Stimulated activated CD8-positive, alpha-beta memory T cell treated with anti-CD3 and anti-CD28 coated beads, Interleukin-2, amount 100 ng/mL, for 1 hour (primary cell): Measurements from ENCODE around the gene SLC12A2.

ENCODE experiments used
- DNase-seq, 2 donors: peaks; one replicate each; pipeline ENCODE4 v3.0.0-alpha.2; 2020; ENCODE audit warnings: low read depth in 2 of 2

SLC12A2 gene

DNA sequence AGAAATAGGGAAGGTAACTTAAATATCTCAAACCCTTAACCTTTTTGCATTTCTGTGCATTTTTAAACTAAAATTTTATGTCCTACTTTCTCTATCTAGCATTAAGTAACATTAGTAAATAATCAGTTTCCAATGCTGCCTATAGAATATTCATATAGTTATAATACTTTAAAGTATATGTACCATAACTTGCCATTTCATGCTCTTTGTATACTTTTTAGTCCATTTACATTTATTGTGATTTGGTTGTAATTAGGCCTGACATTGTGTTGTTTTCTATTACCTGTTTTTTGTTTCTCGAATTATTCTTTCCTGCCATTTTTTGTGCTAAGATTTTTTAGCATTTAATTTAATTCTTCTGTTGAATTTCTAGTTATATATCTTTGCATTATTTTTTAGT, 13.7 kb downstream of the SLC12A2 start:
- DNase-seq: no peak

DNA sequence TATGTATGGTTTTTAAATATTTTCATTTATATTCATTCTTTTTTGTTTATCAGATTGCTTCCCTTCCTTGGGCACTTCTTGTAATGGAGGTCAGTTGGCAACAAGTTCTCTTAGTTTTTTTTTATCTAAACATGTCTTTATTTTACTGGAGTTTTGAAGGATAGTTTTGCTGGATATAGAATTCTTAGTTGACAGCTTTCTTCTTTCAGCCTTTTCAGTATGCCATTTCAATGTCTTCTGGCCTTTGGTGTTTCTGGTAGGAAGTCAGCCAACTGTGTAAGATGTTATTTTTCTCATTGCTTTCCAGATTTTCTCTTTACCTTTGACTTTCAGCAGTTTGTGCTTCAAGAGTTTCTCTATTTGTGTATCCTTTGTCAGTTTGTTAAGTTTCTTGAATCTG, 14.2 kb downstream of the SLC12A2 start:
- no peak for DNase-seq

DNA sequence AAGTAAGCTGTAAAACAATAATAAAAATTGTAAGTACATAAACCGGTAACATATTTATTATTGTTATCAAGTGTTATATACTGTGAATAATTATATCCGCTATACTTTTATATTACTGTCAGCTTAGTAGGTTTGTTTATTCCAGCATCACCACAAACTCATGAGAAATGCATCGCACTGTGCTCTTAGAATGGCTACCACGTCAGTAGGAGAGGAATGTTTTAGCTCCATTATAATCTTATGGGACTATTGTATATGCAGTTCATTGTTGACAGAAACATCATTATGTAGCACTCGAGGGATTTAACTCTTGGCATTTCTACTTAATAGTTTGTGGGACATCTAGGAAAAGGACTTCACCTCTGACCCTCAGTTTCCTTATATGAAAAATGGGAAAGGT, 16.4 kb downstream of the SLC12A2 start:
- no peak for DNase-seq

DNA sequence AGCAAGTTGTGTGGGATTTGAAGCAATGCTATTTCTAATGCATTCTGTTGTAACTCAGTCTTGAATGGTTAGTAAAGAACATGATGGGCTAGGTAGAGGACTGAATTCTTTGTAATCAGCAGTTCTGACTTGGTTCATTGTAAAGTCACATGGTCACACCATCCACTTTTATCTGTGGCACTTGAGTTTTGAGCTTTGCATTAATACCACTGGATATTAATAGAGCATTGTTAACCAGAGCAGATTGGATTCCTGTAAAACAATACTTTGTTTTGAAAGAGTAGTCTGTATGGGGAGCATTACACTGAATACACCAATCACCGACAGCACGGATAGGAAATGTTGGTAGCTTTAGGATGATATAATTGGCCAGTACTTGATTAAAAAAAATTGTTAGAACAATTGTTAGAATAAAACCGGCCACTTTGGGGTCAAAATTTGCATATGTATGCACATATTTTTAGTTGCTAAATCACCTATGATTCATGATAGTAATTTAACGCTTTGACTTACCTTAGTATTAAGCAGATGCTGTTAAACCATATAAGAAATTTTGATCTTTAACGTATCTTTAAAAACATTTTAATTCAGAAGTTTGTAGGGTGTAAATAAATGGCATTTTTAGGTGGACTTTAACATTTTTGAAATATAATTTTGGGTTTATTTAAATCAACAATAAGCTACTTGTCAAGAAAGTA, 17.4 kb downstream of the SLC12A2 start:
- no peak for DNase-seq

DNA sequence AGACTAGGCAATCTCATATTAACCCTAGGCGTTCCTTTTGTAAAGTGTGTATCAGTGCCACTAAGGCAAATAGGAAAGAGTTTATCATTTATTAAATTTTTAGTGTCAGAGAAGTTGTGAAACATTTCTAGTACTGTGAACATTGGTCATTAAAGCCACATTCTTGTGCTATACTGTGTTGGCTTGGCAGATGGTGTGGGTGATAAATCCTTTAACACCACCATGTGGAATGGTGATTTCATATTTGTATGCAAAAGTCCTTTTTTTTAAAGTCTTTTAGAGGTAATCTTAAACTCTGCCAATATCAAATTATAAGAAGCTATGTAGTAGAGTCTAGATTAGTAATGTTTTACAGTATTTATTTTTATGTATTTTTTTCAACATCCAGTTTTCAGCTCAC, 18.1 kb downstream of the SLC12A2 start:
- DNase-seq: no peak

DNA sequence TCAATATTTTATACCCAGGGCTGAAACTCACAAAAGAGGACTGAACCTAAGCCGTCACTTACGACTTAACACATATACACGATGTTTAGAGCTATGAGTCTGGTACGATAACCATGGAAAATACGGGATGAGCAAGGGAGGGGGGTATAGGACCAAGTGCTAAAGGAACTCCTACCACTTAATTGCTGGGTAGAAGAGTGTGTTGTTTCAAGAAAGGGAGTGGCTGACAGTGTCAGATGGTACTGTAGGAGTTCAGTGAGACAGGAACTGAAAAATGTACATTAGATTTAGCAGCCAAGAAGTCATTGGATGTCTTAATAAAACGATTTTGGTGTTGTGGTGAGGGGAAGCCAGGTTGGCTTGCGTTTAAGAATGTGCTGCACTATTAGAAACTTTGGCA, 21.6 kb downstream of the SLC12A2 start:
- DNase-seq: no peak

DNA sequence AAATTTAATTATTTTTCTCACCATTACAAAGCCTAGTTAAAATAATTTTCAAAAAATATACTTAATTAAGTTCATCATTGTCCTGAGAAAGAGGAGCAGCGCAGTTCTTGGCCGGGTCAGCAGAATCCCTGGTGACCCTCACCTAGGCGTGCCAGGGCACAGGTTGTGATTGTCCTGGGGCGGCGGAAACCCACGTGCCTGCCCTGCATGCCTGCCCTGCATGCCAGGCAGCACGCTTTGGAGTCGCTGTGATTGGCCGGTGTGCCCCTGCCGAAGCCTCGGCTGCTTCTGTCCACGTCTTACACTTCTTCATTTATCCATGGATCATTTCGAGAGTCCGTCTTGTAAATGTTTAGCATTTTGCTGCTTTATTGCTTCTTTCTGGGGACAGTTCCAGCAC, 25.6 kb downstream of the SLC12A2 start:
- DNase-seq: no peak

DNA sequence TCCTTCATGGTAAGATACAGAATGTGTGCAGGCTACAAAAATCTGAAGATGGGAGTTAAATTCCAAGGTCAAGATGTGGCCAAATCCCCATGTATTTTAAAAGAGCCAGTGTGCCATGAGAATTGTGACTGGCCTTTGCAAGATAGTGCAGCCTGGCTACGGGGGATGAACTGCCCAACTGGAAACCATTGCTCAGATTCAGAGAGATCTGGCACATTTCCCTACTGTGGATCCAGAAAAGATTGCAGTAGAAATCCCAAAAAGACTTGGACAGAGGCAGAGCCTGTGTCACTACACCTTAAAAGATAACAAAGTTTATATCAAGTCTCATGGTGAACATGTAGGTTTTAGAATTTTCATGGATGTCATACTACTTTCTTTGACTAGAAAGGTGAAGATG, 26.2 kb downstream of the SLC12A2 start:
- DNase-seq: no peak

DNA sequence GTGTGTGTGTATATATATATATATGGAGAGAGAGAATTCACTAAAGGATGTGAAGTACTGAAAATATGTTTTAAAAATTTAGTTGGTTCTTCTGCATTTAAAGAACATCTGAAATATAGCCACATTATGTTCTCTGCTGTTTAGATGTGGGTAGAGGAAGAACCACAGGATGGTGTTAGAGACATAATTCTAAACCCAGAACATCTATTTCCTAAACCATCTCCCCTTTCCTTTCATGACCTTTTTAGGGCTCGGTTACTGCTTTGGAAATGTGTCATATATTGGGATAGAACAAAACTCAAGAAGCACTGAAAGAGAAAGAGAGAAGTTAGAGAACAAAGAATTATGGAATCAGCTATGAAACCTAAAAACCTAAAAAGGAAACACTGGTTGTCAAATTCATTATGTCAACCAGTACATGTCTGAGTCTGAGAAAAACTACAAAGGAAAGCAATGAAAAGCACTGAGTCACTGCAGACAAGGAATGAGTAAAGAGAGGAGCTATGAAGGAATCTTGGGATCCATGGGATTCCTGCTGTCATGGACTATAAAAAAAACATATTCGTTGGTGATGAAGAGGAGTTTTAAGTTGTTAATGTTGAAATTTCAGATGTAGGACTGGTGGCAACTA, 28.4 kb downstream of the SLC12A2 start:
- DNase-seq: no peak

DNA sequence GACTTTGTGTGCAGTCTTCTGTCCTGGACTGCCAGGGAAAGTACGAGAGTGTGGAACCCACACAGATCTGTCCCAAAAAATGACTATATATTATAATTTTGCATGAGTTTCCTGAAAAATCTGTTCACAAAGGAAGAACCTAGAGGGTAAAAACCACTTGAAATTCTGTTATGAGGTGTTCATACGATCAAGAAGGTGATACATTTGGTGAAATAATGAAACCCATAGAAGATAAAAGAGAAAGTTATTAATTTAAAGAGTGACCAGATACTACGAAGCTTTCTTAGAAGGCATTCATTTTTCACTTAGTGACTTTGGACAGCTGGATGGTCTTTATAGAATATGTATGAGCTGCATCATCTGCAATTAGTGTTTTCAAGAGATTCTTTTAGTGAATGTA, 32.9 kb downstream of the SLC12A2 start:
- DNase-seq: no peak

DNA sequence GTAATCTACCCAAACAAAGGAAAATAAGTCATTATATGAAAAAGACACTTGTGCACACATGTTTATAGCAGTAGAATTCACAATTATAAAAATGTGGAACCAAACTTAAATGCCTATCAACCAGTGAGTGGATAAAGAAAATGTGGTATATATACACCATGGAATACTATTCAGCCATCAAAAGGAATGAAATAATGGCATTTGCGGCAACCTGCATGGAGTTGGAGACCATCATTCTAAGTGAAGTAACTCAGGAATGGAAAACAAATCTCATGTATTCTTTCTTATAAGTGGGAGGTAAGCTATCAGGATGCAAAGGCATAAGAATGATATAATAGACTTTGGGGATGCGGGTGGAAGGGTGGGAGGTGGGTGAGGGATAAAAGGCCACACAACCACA, 34.6 kb downstream of the SLC12A2 start:
- no peak for DNase-seq

DNA sequence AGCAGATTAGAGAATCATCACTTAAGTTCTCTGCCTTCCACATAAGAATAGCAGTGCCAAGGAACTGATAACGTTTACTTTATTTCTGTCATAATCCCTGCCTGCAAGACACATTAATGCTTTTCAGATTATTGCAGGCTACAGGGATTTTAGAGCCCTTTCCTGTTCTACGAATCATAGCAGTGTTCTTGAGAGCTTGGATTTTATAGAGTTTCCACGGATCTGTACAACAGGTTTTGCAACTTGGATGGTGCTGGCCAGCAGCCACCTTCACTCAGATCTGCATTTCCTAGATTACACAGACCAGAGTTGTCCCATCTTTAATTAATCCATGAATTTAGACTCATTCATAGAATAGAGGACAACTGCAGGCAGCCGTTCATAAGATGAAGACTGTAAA, 38.1 kb downstream of the SLC12A2 start:
- DNase-seq: no peak

DNA sequence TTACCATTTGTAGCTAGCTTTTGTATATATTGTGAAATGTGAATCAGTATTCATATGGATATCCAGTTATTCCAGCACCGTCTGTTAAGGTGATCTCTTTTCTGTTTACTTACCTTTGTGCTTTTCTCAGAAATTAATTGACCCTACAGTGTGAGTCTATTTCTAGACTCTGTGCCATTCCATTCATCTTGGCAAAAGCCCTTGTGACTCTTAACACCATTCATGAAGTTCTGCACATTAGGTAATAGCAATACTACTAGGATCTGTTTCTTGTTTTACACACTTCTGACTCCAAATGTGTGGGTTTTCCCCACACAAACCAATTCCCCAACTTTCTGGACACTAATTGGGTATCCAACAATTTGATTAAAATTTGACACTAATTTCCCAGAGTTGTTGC, 40.4 kb downstream of the SLC12A2 start:
- DNase-seq: no peak

DNA sequence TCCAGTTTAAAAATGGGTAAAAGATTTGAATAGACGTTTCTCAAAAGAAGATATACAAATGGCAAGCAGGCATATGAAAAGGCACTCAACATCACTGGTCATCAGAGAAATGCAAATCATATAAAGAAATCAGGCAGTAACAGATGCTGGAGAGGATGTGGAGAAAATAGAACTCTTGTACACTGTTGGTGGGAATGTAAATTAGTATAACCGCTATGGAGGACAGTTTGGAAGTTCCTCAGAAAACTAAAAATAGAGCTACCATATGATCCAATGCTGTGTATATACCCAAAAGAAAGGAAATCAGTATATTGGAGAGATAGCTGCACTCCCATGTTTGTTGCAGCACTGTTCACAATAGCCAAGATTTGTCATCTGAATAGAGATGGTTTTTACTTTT, 42.7 kb downstream of the SLC12A2 start:
- DNase-seq: no peak

DNA sequence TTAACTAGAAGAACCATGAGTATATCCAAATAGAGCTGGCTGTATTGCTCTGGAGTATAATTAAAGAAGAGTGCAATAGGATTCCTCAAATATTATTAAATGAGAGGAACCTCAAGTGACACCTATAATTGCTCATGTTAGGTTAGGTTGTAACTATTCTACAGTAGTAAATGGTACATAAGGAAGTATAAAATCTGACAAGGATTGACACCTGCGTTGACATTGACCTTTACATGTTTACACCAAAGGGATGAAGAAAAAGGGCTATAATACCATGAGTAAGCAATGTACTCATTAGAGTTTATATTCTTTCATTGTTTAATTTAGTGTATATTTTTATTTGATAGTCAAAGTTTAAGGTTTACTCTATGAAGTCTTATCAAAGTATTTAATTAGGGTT, 48.9 kb downstream of the SLC12A2 start:
- DNase-seq: no peak

DNA sequence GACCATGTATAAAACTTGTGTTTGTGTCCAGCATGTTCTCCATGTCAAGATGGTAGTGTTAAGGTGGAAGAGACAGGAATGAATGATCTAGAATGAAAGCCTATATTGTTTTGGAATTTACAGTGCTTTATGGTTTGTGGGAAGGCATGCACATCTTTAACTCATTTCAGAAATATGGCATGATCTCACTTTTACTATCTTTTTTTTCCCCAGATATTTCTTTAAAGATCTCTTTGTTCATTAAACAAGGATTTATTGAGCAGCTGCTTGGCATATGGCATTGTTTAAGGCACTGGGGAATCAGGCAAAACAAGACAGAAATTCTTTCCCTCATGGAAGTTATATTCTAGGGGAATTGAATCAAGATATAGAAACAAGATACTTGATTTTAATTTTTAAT, 51.7 kb downstream of the SLC12A2 start:
- DNase-seq: no peak

DNA sequence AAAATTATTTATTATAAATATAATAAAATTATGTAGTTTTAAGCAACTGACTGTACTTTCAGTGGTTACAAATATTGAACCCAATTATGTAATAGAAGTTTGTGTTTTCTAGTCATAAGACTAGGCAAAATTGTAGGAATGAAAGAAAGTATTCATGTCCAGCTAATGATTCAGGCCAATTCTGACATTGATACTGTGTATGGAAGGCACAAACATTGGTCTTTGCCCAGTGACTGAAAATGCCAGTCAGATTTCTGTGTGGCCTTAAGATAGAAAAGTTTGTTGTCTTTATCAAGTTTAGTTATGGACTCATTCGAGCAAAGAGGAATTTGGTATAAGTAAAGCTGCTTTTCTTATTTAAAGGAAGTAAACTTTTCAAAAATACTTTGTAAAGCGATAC, 60.3 kb downstream of the SLC12A2 start:
- DNase-seq: no peak

DNA sequence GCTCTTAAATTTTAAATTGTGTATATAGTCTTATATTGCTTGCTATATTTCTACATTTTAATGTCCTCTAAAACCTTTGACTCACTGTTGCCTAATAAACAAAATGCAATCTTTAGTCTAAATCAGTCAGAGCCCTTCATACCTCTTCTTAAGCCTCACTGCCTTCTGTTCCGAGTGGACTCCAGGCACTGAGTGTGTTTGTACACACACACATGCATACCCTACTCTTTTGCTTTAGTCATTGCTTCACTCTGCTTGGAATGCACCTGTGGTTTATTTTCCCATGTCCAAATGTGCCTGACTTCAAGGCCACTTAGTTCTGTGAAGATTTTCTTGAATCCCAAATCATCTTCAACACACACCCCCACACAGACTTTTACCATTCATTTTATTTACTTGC, 60.9 kb downstream of the SLC12A2 start:
- no peak for DNase-seq

DNA sequence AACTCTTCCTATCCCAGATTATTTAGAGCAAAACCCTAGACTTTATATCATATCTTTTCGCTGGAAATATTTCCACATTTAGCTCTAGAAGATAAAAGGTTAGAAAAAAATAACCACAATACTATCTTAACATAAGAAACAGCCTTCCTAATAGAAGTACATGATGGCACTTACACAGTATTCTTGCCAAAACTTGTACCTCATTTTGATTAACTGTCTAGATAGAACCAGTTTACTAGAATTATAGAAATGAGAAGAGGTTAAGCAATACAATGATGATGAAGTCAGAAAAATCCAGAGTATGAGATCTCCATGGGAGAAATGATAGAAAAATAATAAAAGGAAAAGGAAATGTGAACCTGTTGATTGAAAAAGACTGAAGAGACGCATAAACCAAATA, 63.1 kb downstream of the SLC12A2 start:
- no peak for DNase-seq

DNA sequence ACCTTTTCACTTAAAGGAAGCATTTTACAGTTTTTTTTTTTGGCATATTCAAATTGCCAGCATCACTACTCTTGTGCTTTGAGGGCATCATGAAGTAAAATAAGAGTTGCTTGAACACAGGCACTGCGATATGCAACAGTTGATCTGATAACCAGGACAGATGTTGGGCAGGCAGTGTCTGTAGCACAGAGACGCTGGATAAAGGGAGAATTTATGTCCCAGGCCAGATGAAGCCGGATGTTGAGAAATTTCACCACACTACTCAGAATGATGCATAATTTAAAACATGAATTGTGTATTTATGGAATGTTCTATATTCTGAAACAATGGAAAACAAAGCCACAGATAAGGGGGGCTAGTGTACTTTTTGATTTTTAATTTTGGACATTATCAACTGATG, 71.4 kb downstream of the SLC12A2 start:
- DNase-seq: no peak

DNA sequence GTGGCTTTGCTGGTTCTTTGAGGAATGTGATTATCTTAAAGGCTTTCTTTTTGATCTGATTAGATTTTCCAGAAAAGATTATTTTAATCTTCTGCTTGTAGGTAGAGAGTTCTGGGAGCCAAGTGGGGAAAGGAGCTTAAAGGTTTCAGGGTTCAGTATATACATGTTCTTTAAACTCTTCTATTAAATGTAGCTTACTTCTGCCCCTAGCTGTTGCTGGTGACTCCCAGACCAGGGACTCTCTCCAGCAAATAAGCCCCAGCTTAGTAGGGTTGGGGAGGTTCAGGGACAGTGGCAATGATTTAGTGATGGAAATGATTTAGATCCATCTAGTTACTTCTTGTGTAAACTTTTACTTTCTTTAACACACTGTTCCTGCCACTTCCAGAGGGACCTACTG, 72.2 kb downstream of the SLC12A2 start:
- DNase-seq: no peak

DNA sequence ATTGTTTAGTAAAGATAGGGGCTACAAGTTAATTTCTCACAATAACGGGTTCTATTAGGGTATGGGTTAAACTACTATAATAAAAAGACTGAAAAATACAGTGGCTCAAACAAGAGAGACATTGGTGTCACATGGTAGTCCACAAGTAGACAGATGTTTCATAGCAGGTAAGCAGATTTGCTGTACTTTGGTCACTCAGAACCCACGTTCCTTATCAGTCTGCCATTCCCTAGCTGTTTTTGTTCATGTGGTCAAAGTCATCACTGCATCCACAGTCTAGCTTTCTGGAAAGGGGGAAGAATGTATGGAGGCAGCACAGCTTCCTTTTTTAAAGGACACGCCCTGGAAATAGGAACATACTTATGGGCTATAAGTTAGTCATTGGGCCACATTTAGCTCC, 73.0 kb downstream of the SLC12A2 start:
- DNase-seq: no peak

DNA sequence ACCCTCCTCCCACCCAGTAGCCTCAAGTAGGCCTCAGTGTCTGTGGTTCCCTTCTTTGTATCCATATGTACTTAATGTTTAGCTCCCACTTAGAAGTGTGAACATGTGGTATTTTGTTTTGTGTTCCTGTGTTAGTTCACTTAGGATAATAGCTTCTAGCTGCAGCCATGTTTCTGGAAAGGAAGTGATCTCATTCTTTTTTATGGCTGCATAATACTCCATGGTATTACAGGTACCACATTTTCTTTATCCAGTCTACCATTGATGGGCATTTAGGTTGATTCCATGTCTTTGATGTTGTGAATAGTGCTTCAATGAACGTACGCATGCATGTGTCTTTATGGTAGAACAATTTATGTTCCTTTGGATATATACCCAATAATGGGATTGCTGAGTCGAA, 74.8 kb downstream of the SLC12A2 start:
- no peak for DNase-seq

DNA sequence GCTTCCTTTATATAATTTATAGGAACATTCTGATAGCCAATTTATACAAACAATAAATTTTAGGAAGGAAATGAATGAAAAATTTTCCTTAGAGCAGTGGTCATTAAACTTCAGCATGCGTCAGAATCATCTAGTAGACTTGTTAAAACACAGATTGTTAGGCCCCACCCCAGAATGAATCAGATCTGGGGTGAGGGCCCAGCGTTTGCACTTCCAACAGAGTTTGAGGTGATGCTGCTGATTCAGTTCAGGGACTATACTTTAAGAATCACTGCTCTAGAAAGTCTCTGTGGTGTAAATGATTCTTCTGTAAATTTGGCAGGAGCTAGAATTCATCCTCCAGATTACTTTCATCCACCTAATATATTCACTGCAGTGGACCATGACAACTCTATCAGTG, 80.4 kb downstream of the SLC12A2 start:
- no peak for DNase-seq
